ENCODE data around the gene FBN3.

The FBN3 gene

DNA sequence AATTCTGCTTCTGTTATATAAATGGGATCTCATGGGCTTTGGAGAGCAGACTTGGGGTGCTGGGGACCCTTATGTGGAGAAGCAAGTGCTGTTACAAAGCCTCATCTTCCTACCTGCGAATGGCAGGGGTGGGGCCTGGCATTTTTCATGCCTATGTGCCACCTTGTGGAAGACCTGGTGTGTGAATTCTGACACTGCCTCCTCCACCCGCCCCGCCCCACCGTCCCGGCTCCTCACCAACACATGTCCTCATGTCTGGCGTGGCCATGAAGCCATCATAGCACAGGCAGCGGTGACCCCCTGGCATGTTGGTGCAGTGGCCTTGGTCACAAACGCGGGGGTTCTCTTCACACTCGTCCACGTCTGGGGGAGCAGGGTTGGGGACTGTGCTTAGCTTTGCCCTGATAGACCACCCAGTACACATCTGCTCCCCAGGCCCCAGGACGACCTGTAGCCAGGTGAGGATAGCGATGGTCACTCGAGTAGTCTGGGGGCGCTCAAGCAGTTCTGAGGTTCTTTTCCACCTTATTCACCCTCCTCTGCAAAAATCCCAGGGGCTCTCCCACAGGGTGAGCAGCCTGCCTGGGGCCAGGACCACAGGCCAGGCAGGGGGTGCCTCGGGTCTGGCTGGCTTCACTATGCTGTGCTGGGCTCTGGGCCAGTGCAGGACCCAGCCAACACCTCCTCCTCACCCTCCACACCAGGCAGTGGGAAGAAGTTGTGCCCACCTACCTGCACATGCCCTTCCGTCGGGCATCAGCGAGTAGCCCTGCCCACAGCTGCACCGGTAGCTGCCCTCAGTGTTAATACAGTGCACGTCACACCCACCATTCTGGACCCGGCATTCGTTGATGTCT is 32.7 kb downstream of the FBN3 start:
- Histone ChIP-seq H3K9me3 (ENCODE audit: control insufficient read depth in 2 of 2, low read length in 2 of 2) (no peaks in the 10 kb centered on the region), H3K4me1 (ENCODE audit: control insufficient read depth, insufficient read depth, low read length) (no peaks in the 10 kb centered on the region), H3K9ac (ENCODE audit: low read length in 2 of 2) (no peak overlapping the region), H3K27me3 (ENCODE audit: control insufficient read depth in 1 of 2, insufficient read depth in 2 of 2, low read length in 2 of 2) (no peaks in the 10 kb centered on the region), H3K27ac (ENCODE audit: low read length) (no peak overlapping the region), H3K4me3 (ENCODE audit: low read length in 2 of 2) (no peak overlapping the region), H3K36me3 (ENCODE audit: control insufficient read depth in 2 of 2, insufficient read depth in 2 of 2, low read length in 2 of 2) (no peaks in the 10 kb centered on the region)

DNA sequence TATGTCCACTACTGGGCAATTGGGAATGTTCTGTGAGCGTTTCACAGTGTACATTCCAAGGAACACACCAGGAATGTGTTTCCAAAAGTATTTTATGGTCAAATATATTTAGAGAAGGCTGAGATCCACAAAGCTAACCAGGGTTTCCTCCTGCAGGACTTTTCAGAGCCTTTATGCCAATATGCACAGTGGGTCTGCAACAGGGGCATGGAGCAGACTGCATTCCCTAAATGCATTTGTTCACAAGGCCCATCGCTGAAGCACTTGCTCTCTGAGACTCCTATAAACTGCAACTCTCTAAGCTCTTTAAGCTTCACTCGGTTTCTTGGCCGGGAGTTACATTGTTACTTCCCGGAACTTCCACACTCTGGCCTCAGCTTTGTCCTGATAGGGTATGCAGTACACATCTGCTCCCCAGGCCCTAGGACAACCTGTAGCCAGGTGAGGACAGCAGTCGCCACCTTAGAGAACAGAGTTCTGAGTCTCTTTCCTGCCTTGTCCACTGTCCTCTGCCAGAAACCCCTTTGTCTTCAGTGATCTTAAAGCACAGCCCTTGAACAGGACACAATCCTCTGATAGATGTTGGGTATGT is 33.5 kb downstream of the FBN3 start:
- Histone ChIP-seq H3K4me1 (ENCODE audit: control insufficient read depth, insufficient read depth, low read length) (no peaks in the 10 kb centered on the region), H3K27ac (ENCODE audit: low read length) (no peak overlapping the region), H3K36me3 (ENCODE audit: control insufficient read depth in 2 of 2, insufficient read depth in 2 of 2, low read length in 2 of 2) (no peaks in the 10 kb centered on the region), H3K9me3 (ENCODE audit: control insufficient read depth in 2 of 2, low read length in 2 of 2) (no peaks in the 10 kb centered on the region), H3K27me3 (ENCODE audit: control insufficient read depth in 1 of 2, insufficient read depth in 2 of 2, low read length in 2 of 2) (no peaks in the 10 kb centered on the region), H3K9ac (ENCODE audit: low read length in 2 of 2) (no peak overlapping the region), H3K4me3 (ENCODE audit: low read length in 2 of 2) (no peak overlapping the region)

DNA sequence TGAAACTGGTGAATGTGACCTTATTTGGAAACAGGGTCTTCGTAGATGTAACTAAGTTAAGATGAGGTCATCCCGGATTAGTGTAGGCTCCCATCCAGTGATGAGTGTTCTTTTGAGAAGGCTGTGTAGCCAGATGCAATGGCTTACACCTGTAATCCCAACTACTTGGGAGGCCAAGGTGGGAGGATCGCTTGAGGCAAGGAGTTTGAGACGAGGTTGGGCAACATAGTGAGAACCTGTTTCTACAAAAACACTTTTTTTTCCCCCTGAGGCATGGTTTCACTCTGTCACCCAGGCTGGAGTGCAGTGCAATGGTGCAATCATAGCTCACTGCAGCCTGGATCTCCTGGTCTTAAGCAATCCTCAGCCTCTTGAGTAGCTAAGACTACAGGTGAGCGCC is 36.4 kb downstream of the FBN3 start:
- H3K27ac ChIP-seq (ENCODE audit: low read length): no peak overlapping the region
- no peak overlapping the region for H3K4me3 ChIP-seq (ENCODE audit: low read length in 2 of 2)
- peaks cover 0 to 2% of the 10 kb centered on the region in 2 donors for H3K27me3 ChIP-seq (ENCODE audit: control insufficient read depth in 1 of 2, insufficient read depth in 2 of 2, low read length in 2 of 2)
- H3K9me3 ChIP-seq (ENCODE audit: control insufficient read depth in 2 of 2, low read length in 2 of 2): no peaks in the 10 kb centered on the region
- no peaks in the 10 kb centered on the region for H3K4me1 ChIP-seq (ENCODE audit: control insufficient read depth, insufficient read depth, low read length)
- H3K36me3 ChIP-seq (ENCODE audit: control insufficient read depth in 2 of 2, insufficient read depth in 2 of 2, low read length in 2 of 2): no peaks in the 10 kb centered on the region
- no peak overlapping the region for H3K9ac ChIP-seq (ENCODE audit: low read length in 2 of 2)

DNA sequence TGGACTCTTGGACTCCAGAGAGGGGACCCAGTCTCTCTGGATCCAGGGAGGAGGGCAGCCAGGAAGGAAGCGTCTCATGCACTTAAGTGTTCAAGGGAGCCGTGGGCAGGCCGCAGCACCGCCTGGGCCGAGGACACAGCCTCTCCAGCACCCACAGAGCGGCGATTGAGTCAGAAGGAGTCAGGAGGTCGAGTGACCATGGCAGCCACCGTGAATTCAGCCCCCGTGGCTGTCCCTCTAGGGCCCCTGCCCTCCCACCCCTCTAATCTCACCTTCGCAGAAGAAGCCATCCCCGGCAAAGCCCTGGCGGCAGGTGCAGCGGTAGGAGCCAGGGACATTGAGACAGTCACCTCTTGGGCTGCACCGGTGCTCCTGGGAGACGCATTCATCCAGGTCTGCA is 38.0 kb downstream of the FBN3 start:
- no peaks in the 10 kb centered on the region for H3K36me3 ChIP-seq (ENCODE audit: control insufficient read depth in 2 of 2, insufficient read depth in 2 of 2, low read length in 2 of 2)
- no peaks in the 10 kb centered on the region for H3K4me1 ChIP-seq (ENCODE audit: control insufficient read depth, insufficient read depth, low read length)
- H3K4me3 ChIP-seq (ENCODE audit: low read length in 2 of 2): no peak overlapping the region
- H3K9me3 ChIP-seq (ENCODE audit: control insufficient read depth in 2 of 2, low read length in 2 of 2): no peaks in the 10 kb centered on the region
- H3K27me3 ChIP-seq (ENCODE audit: control insufficient read depth in 1 of 2, insufficient read depth in 2 of 2, low read length in 2 of 2): peaks cover 0 to 2% of the 10 kb centered on the region in 2 donors
- H3K27ac ChIP-seq (ENCODE audit: low read length): no peak overlapping the region
- H3K9ac ChIP-seq (ENCODE audit: low read length in 2 of 2): no peak overlapping the region

DNA sequence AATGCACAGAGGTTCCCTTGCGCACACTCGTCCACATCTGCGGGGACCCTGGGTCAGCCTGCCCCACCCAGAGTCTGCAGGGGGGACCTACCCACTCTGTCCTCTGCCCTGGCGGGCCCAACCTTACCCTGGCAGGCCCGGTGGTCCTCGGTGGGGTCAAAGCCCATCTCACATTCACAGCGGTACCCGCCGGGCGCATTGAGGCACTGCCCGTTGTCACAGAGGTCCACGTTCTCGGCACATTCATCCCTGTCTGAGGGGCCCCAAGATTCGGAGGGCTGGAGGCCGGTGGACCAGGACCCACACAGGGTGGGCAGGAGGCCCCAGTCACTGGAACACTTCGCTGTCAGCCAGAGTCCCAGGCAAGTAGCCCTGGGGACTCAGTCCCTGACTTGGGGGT is 38.5 kb downstream of the FBN3 start:
- no peaks in the 10 kb centered on the region for H3K36me3 ChIP-seq (ENCODE audit: control insufficient read depth in 2 of 2, insufficient read depth in 2 of 2, low read length in 2 of 2)
- H3K9ac ChIP-seq (ENCODE audit: low read length in 2 of 2): no peak overlapping the region

DNA sequence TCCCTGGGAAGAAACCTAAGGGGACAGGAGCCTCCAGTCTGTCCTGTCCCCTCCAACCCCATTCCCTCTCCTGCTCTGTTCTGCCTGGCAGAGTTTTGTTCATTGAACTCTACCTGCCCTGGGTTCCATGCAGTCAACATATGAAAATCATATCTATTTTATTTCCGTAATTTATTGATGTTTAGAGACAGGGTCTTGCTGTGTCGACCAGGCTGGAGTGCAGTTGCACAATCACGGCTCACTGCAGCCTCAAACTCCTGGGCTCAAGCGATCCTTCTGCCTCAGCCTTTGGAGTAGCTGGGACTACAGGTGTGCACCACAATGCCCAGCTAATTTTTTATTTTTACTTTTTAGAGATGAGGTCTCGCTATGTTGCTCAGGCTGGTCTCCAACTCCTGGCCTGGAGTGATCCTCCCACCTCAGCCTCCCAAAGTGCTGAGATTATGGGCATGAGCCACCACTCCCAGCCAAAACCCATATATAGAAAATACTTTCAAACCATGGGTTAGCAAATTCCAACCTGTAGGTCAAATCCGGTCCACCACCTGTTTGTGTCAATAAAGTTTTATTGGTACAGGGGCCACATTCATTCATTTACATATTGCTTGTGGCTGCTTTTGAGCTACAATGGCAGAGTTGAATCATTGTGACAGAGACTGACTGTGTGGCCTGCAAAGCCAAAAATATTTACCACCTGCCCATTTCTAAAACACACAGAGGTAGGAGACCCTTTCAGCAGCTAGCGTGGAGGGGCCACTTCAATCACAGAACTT is 39.3 kb downstream of the FBN3 start:
- H3K9me3 ChIP-seq (ENCODE audit: control insufficient read depth in 2 of 2, low read length in 2 of 2): no peaks in the 10 kb centered on the region

More for the DNA sequence above, 38.5 kb downstream of the FBN3 start:
- H3K27ac ChIP-seq (ENCODE audit: low read length): no peak overlapping the region
- no peak overlapping the region for H3K4me3 ChIP-seq (ENCODE audit: low read length in 2 of 2)
- H3K9me3 ChIP-seq (ENCODE audit: control insufficient read depth in 2 of 2, low read length in 2 of 2): no peaks in the 10 kb centered on the region
- peaks cover 0 to 2% of the 10 kb centered on the region in 2 donors for H3K27me3 ChIP-seq (ENCODE audit: control insufficient read depth in 1 of 2, insufficient read depth in 2 of 2, low read length in 2 of 2)
- peaks cover 2% of the 10 kb centered on the region for H3K4me1 ChIP-seq (ENCODE audit: control insufficient read depth, insufficient read depth, low read length)

DNA sequence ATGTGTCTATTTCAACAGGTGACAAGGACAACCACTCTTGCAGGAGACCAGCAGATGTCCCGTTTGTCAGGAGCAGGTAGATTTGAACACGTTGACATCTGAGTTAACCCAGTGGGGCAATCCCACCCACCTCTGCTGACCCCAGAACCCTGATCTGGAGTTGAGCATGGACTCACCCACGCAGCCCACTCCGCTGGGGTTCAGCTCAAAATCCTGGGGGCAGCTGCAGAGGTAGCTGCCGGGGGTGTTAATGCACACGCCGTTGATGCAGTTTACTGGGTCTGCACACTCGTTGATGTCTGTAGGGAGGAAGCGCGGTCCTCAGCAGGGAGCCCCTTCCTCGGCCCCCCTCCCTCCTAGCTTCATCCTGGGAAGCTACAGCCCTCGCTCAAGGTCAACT is 39.9 kb downstream of the FBN3 start:
- no peaks in the 10 kb centered on the region for H3K9me3 ChIP-seq (ENCODE audit: control insufficient read depth in 2 of 2, low read length in 2 of 2)
- no peak overlapping the region for H3K9ac ChIP-seq (ENCODE audit: low read length in 2 of 2)
- H3K27me3 ChIP-seq (ENCODE audit: control insufficient read depth in 1 of 2, insufficient read depth in 2 of 2, low read length in 2 of 2): peaks cover 0 to 2% of the 10 kb centered on the region in 2 donors
- H3K4me1 ChIP-seq (ENCODE audit: control insufficient read depth, insufficient read depth, low read length): peaks cover 5% of the 10 kb centered on the region
- H3K36me3 ChIP-seq (ENCODE audit: control insufficient read depth in 2 of 2, insufficient read depth in 2 of 2, low read length in 2 of 2): no peaks in the 10 kb centered on the region
- H3K27ac ChIP-seq (ENCODE audit: low read length): no peak overlapping the region
- H3K4me3 ChIP-seq (ENCODE audit: low read length in 2 of 2): no peak overlapping the region

More for the DNA sequence above, 39.3 kb downstream of the FBN3 start:
- Histone ChIP-seq H3K4me3 (ENCODE audit: low read length in 2 of 2) (no peak overlapping the region), H3K4me1 (ENCODE audit: control insufficient read depth, insufficient read depth, low read length) (peaks cover 5% of the 10 kb centered on the region), H3K27me3 (ENCODE audit: control insufficient read depth in 1 of 2, insufficient read depth in 2 of 2, low read length in 2 of 2) (peaks cover 0 to 2% of the 10 kb centered on the region in 2 donors), H3K27ac (ENCODE audit: low read length) (no peak overlapping the region), H3K9ac (ENCODE audit: low read length in 2 of 2) (no peak overlapping the region), H3K36me3 (ENCODE audit: control insufficient read depth in 2 of 2, insufficient read depth in 2 of 2, low read length in 2 of 2) (no peaks in the 10 kb centered on the region)

DNA sequence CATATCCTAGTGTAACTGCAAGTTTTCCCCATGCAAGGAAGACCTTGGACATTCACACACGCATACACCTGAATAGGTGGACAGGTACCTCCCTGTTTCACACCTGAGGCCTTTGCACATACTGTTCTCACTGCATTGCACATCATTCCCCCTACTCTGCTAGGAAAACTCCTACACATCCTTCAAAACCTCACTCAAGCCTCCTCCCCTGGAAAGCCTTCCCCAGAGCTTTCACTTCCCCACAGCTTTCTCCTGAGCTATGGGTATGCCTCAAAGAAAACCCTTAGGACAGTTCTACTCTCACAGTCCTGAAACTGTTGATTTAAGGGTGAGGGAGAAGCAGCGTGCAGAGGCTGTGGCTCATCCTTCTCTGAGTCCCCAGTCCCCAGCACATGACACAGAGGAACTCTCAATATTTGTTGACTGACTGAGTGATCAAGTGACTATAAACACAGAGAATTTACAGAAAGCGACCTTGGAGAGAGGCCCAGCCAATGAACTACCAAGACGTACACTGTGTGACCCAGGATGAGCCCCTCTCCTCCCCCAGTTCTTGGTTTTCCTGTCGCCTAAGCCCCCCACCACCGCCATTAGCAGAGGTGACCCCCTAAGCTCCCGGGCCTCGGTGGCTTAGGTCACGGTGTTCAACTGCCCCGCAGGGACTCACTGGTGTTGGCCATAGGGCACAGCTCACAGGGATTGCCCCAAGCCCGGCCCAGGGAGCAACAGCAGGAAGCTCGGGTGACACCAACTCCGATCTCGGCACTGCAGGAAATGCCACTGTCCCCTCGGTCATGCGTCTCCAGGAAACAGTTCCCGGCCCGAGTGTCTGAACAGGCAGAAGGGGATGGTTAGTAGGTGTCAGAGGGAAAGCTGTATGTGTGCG is 40.6 kb downstream of the FBN3 start:
- Histone ChIP-seq H3K36me3 (ENCODE audit: control insufficient read depth in 2 of 2, insufficient read depth in 2 of 2, low read length in 2 of 2) (no peaks in the 10 kb centered on the region), H3K27ac (ENCODE audit: low read length) (no peak overlapping the region), H3K4me3 (ENCODE audit: low read length in 2 of 2) (no peak overlapping the region), H3K27me3 (ENCODE audit: control insufficient read depth in 1 of 2, insufficient read depth in 2 of 2, low read length in 2 of 2) (peaks cover 0 to 2% of the 10 kb centered on the region in 2 donors), H3K9ac (ENCODE audit: low read length in 2 of 2) (no peak overlapping the region), H3K9me3 (ENCODE audit: control insufficient read depth in 2 of 2, low read length in 2 of 2) (no peaks in the 10 kb centered on the region), H3K4me1 (ENCODE audit: control insufficient read depth, insufficient read depth, low read length) (peaks cover 5% of the 10 kb centered on the region)

DNA sequence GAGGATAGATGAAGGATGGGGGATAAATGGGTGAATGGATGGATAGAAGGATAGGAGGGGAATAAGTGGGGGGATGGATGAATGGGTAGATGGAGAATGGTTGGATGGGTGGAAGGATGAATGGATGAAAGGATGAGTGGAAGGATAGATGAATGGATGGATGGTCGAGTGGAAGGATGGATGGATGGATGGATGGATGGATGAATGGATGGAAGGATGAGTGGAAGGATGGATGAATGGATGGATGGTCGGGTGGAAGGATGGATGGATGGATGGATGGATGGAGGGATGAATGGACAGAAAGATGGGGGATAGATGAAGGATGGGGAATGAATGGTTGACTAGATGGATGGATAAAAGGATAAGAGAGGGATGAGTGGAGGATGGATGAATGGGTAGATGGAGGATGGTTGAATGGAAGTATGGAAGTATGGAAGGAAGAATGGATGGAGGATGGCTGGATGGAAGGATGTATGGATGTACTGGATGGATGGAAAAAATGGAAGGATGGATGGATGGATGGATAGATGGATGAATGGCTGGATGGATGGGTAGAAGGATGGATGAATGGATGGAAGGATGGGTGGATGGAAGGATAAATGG is 42.0 kb downstream of the FBN3 start:
- Histone ChIP-seq H3K36me3 (ENCODE audit: control insufficient read depth in 2 of 2, insufficient read depth in 2 of 2, low read length in 2 of 2) (no peaks in the 10 kb centered on the region), H3K4me1 (ENCODE audit: control insufficient read depth, insufficient read depth, low read length) (peaks cover 8% of the 10 kb centered on the region), H3K9me3 (ENCODE audit: control insufficient read depth in 2 of 2, low read length in 2 of 2) (no peaks in the 10 kb centered on the region), H3K4me3 (ENCODE audit: low read length in 2 of 2) (no peak overlapping the region), H3K9ac (ENCODE audit: low read length in 2 of 2) (no peak overlapping the region), H3K27ac (ENCODE audit: low read length) (no peak overlapping the region), H3K27me3 (ENCODE audit: control insufficient read depth in 1 of 2, insufficient read depth in 2 of 2, low read length in 2 of 2) (peaks cover 0 to 2% of the 10 kb centered on the region in 2 donors)

DNA sequence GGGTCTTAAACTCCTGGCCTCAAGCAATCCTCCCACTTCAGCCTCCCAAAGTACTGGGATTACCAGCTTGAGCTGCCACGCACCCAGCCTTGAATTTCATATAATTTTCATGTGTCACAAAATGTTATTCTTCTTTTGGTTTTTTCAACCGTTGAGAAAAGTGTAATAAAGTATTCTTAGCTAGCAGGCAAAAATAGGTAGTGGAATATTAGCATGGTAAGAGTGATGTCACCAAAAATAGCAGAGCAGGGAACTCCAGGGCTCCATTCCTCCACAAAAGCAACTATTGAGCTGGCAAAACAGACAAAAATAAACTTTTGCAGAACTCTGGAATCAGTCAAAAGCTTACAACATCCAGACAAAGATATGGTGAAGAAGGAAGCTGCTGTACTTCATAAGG is 43.9 kb downstream of the FBN3 start:
- H3K4me1 ChIP-seq (ENCODE audit: control insufficient read depth, insufficient read depth, low read length): peaks cover 8% of the 10 kb centered on the region
- no peak overlapping the region for H3K9ac ChIP-seq (ENCODE audit: low read length in 2 of 2)
- H3K4me3 ChIP-seq (ENCODE audit: low read length in 2 of 2): no peak overlapping the region
- H3K9me3 ChIP-seq (ENCODE audit: control insufficient read depth in 2 of 2, low read length in 2 of 2): no peaks in the 10 kb centered on the region
- no peak overlapping the region for H3K27ac ChIP-seq (ENCODE audit: low read length)
- H3K27me3 ChIP-seq (ENCODE audit: control insufficient read depth in 1 of 2, insufficient read depth in 2 of 2, low read length in 2 of 2): peaks cover 0 to 2% of the 10 kb centered on the region in 2 donors
- no peaks in the 10 kb centered on the region for H3K36me3 ChIP-seq (ENCODE audit: control insufficient read depth in 2 of 2, insufficient read depth in 2 of 2, low read length in 2 of 2)

Measured in stomach smooth muscle (tissue), 2 donors.